GM23338 (cell line): ENCODE data around the gene MYL11. TPM values are rescaled to one million over a fixed set of nuclear protein-coding genes. Genes with fewer than 3 reads are reported as not detected.

Experiments used
- ATAC-seq: fragments of 200-7000 bp; cut with Tn5 transposase; 3 replicates; pipeline ENCODE4 v1.9.1; 2020
- DNase-seq: peaks from one replicate; pipeline ENCODE4 v3.0.0-alpha.2; 2015; ENCODE audit warnings: low spot score
- H2AFZ ChIP-seq: fragments of 200-600 bp; sonication (generic); 2 replicates; pipeline ENCODE4 v1.8.0; 2016; ENCODE audit warnings: antibody characterized with exemption, mild to moderate bottlenecking, moderate library complexity
- H3F3A ChIP-seq: fragments of 200-600 bp; sonication (generic); replicated peaks from 2 replicates; pipeline ENCODE4 v1.8.0; 2017; ENCODE audit warnings: antibody characterized with exemption, mixed run types, low read depth
- H3K27ac ChIP-seq: fragments of 200-600 bp; sonication (generic); 2 replicates; pipeline ENCODE4 v1.6.1; 2016; ENCODE audit warnings: low read depth
- H3K27me3 ChIP-seq: fragments of 200-600 bp; sonication (generic); 2 replicates; pipeline ENCODE4 v1.8.0; 2016; ENCODE audit warnings: mild to moderate bottlenecking, mixed run types, moderate library complexity; ENCODE audit not compliant: insufficient read depth
- H3K36me3 ChIP-seq: fragments of 200-600 bp; sonication (generic); 2 replicates; pipeline ENCODE4 v1.8.0; 2016; ENCODE audit warnings: mild to moderate bottlenecking; ENCODE audit not compliant: insufficient read depth
- H3K4me1 ChIP-seq: fragments of 200-600 bp; sonication (generic); 2 replicates; pipeline ENCODE4 v1.8.0; 2016; ENCODE audit warnings: mild to moderate bottlenecking, moderate library complexity; ENCODE audit not compliant: insufficient read depth
- H3K4me2 ChIP-seq: fragments of 200-600 bp; sonication (generic); 2 replicates; pipeline ENCODE4 v1.7.1; 2017; ENCODE audit warnings: mixed run types
- H3K4me3 ChIP-seq: fragments of 200-600 bp; sonication (generic); 2 replicates; pipeline ENCODE4 v1.6.1; 2016; ENCODE audit warnings: mixed run types
- H3K79me2 ChIP-seq: fragments of 200-600 bp; sonication (generic); replicated peaks from 2 replicates; pipeline ENCODE4 v1.8.0; 2017; ENCODE audit warnings: mild to moderate bottlenecking; ENCODE audit not compliant: insufficient read depth
- H3K9me2 ChIP-seq: fragments of 200-600 bp; sonication (generic); 2 replicates; pipeline ENCODE4 v1.8.0; 2017; ENCODE audit not compliant: insufficient read depth
- H4K20me1 ChIP-seq: fragments of 200-600 bp; sonication (generic); replicated peaks from 2 replicates; pipeline ENCODE4 v1.8.0; 2017; ENCODE audit warnings: mild to moderate bottlenecking; ENCODE audit not compliant: insufficient read depth
- H3K27ac Mint-ChIP-seq: 2 replicates; pipeline ENCODE4 v1.8.0; 2020; ENCODE audit warnings: inconsistent platforms, mild to moderate bottlenecking, moderate library complexity, mixed read lengths
- H3K27me3 Mint-ChIP-seq: 3 replicates; pipeline ENCODE4 v1.8.0; 2022; ENCODE audit warnings: low read depth, mild to moderate bottlenecking, moderate library complexity, mixed read lengths, inconsistent platforms; ENCODE audit not compliant: insufficient read depth, poor library complexity
- H3K36me3 Mint-ChIP-seq: 3 replicates; pipeline ENCODE4 v1.8.0; 2021; ENCODE audit warnings: low read depth, mild to moderate bottlenecking, inconsistent platforms, moderate library complexity, mixed read lengths
- H3K4me1 Mint-ChIP-seq: 3 replicates; pipeline ENCODE4 v1.8.0; 2020; ENCODE audit warnings: mild to moderate bottlenecking, inconsistent platforms, mixed read lengths
- H3K4me3 Mint-ChIP-seq: 3 replicates; pipeline ENCODE4 v1.8.0; 2021; ENCODE audit warnings: moderate library complexity, mild to moderate bottlenecking, inconsistent platforms, mixed read lengths
- H3K9me3 Mint-ChIP-seq: 3 replicates; pipeline ENCODE4 v1.8.0; 2020; ENCODE audit warnings: moderate library complexity, mild to moderate bottlenecking, inconsistent platforms, mixed read lengths
- CTCF ChIP-seq, 2 experiments: fragments of 200-600 bp in 1 of 2; sonication (generic) in 1 of 2; conservative IDR thresholded peaks; 2 replicates each; pipeline versions ENCODE4 v1.5.1 to v1.6.1; 2016 to 2017; ENCODE audit warnings: antibody characterized with exemption in 2 of 2, low read depth in 2 of 2, mild to moderate bottlenecking in 2 of 2, moderate library complexity in 1 of 2
- EZH2 ChIP-seq: fragments of 200-600 bp; sonication (generic); IDR thresholded peaks from one replicate; pipeline ENCODE4 v1.8.0; 2017; ENCODE audit warnings: antibody characterized with exemption, mild to moderate bottlenecking, low read depth; ENCODE audit not compliant: unreplicated experiment
- EZH2phosphoT487 ChIP-seq: fragments of 200-600 bp; sonication (generic); IDR thresholded peaks from one replicate; pipeline ENCODE4 v1.8.1; 2018; ENCODE audit warnings: antibody characterized with exemption; ENCODE audit not compliant: unreplicated experiment
- JUNB ChIP-seq: IDR thresholded peaks from one replicate; pipeline ENCODE4 v1.6.1; 2016; ENCODE audit warnings: antibody characterized with exemption; ENCODE audit not compliant: unreplicated experiment
- NANOG ChIP-seq: IDR thresholded peaks from 2 replicates; pipeline ENCODE4 v1.6.1; 2016; ENCODE audit warnings: antibody characterized with exemption, borderline replicate concordance
- ZNF114 ChIP-seq: fragments of 250-450 bp; sonication (Bioruptor Pico); IDR thresholded peaks from 2 replicates; pipeline ENCODE4 v1.5.0; 2020; ENCODE audit warnings: mild to moderate bottlenecking, moderate library complexity
- ZNF331 ChIP-seq: fragments of 250-450 bp; sonication (Bioruptor Pico); IDR thresholded peaks from 2 replicates; pipeline ENCODE4 v1.5.0; 2020; ENCODE audit warnings: low read depth, mild to moderate bottlenecking, moderate library complexity
- polyA plus RNA-seq: library from polyadenylated mRNA; unstranded; fragments of >200 nt; fragmentation: Nextera tagmentation; extraction: Ambion mirVana; gene quantifications from 2 replicates; pipeline ENCODE4 v1.2.1, GENCODE V29; 2016
- total RNA-seq: library from RNA; depleted of rRNA; stranded (reverse); fragments of >200 nt; shearing (Covaris generic); gene quantifications from 2 replicates; pipeline ENCODE4 v1.2.3, GENCODE V29; 2014
- TF ChIP-seq, protein P1 (sequence below): IDR thresholded peaks from one replicate; pipeline ENCODE4 v1.6.1; 2018; ENCODE audit warnings: antibody characterized with exemption; ENCODE audit not compliant: unreplicated experiment

Gene MYL11
- total and polyA plus RNA-seq, 2 experiments from 2014 or later: 3.5 TPM; not detected in 1

DNA sequence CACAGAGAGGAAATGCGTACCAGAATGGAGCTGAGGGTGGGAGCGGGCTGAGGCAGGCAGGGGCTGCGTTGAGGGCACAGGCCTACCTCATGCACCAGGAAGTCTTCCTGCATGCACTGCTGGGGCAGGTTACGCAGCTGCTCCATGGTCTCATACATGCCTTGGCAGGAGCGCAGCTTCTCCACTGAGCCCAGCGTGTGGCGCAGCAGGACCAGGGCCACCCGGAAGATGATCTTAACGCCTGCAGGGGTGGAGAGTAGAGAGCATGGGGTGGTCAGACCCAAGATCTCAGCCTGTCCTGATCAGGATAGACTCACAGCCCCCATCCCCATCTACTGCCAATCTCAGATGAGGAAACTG is 16.0 kb upstream of the MYL11 start:
- Histone ChIP-seq H3K4me2 (no peak overlapping the region), H2AFZ (no peak overlapping the region), H3K4me3 (no peak overlapping the region), H3F3A (0 out of 2 replicates have a peak, but pooled peaks cover 3% of the 10 kb centered on the region), H3K9me2 (no peaks in the 10 kb centered on the region), H3K36me3 (no peaks in the 10 kb centered on the region), H3K4me1 (peaks cover 3% of the 10 kb centered on the region), H3K27me3 (no peaks in the 10 kb centered on the region), H3K27ac (no peak overlapping the region), H3K79me2 (peaks cover 15% of the 10 kb centered on the region), H4K20me1 (peaks cover 4% of the 10 kb centered on the region; the same call in 1 of the 2 replicates)
- ATAC-seq (no peak), DNase-seq (no peak)
- peaks cover 23% of the 10 kb centered on the region for H3K27me3 Mint-ChIP-seq
- H3K4me1 Mint-ChIP-seq: peaks cover 31% of the 10 kb centered on the region
- H3K27ac Mint-ChIP-seq: no peak overlapping the region
- H3K9me3 Mint-ChIP-seq: peaks cover 4% of the 10 kb centered on the region; the same call in 2 of the 3 replicates
- H3K4me3 Mint-ChIP-seq: no peak overlapping the region
- peaks cover 40% of the 10 kb centered on the region for H3K36me3 Mint-ChIP-seq
- TF ChIP-seq CTCF (conservative IDR thresholded peaks at IDR 0.05; ENCODE audit: low read depth in 2 of 2) (peak in 1 of 2 experiments; percentile 18; a peak in 2 of 4 replicates), ZNF331 (no peak)

GRCh38 chr16:30358990-30359870 is 15.4 kb upstream of the MYL11 start:
- Mint-ChIP-seq H3K9me3 (peaks cover 4% of the 10 kb centered on the region; the same call in 2 of the 3 replicates), H3K4me1 (peaks cover 29% of the 10 kb centered on the region), H3K36me3 (peaks cover 34% of the 10 kb centered on the region), H3K4me3 (no peak overlapping the region), H3K27ac (no peak overlapping the region), H3K27me3 (peaks cover 23% of the 10 kb centered on the region)
- Histone ChIP-seq H3K27me3 (no peaks in the 10 kb centered on the region), H3K79me2 (peaks cover 11% of the 10 kb centered on the region), H3K4me2 (no peak overlapping the region), H3K4me1 (peaks cover 3% of the 10 kb centered on the region; the same call in 1 of the 2 replicates), H3K36me3 (no peaks in the 10 kb centered on the region), H2AFZ (no peak overlapping the region), H3F3A (0 out of 2 replicates have a peak, but pooled peaks cover 3% of the 10 kb centered on the region), H3K9me2 (no peaks in the 10 kb centered on the region), H3K4me3 (no peak overlapping the region), H3K27ac (no peak overlapping the region), H4K20me1 (peaks cover 4% of the 10 kb centered on the region; the same call in 1 of the 2 replicates)
- TF ChIP-seq JUNB (no peak), CTCF (conservative IDR thresholded peaks at IDR 0.05; ENCODE audit: low read depth in 2 of 2) (peak in 1 of 2 experiments; percentile 51; a peak in 2 of 4 replicates)
- ATAC-seq (no peak; the same call in 2 of the 3 replicates), DNase-seq (peak; percentile 57)

DNA sequence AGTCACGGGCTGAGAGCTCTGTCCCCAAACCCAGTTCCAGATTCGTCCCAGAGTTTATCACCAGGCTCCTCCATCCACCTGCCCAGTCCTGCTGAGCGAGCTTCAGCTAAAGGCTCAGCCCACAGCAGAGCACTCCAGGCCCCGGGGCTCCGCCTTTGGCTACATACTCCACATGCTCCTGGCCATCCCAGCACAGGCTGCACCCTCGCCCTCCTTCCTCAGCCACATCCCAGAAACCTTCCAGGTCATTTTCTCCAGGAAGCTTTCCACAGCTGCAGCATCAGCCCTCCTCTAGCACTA is 14.8 kb upstream of the MYL11 start:
- H3K9me2 ChIP-seq: no peaks in the 10 kb centered on the region
- H3F3A ChIP-seq: no peaks in the 10 kb centered on the region
- H3K4me1 Mint-ChIP-seq: peaks cover 25% of the 10 kb centered on the region
- H3K79me2 ChIP-seq: peaks cover 5% of the 10 kb centered on the region
- no peak overlapping the region for H3K4me3 ChIP-seq
- H4K20me1 ChIP-seq: peaks cover 4% of the 10 kb centered on the region; the same call in 1 of the 2 replicates
- no peak overlapping the region for H3K27ac ChIP-seq
- peaks cover 3% of the 10 kb centered on the region; the same call in 1 of the 2 replicates for H3K4me1 ChIP-seq
- no peak overlapping the region for H3K27ac Mint-ChIP-seq
- H3K4me2 ChIP-seq: no peak overlapping the region
- no peaks in the 10 kb centered on the region for H3K36me3 ChIP-seq
- H3K4me3 Mint-ChIP-seq: no peak overlapping the region
- no peak overlapping the region for H2AFZ ChIP-seq
- ATAC-seq: no peak
- H3K9me3 Mint-ChIP-seq: no peaks in the 10 kb centered on the region; the same call in 1 of the 3 replicates
- H3K27me3 ChIP-seq: no peaks in the 10 kb centered on the region
- DNase-seq: no peak
- H3K36me3 Mint-ChIP-seq: peaks cover 29% of the 10 kb centered on the region
- H3K27me3 Mint-ChIP-seq: peaks cover 18% of the 10 kb centered on the region
- TF ChIP-seq, protein P1, sequence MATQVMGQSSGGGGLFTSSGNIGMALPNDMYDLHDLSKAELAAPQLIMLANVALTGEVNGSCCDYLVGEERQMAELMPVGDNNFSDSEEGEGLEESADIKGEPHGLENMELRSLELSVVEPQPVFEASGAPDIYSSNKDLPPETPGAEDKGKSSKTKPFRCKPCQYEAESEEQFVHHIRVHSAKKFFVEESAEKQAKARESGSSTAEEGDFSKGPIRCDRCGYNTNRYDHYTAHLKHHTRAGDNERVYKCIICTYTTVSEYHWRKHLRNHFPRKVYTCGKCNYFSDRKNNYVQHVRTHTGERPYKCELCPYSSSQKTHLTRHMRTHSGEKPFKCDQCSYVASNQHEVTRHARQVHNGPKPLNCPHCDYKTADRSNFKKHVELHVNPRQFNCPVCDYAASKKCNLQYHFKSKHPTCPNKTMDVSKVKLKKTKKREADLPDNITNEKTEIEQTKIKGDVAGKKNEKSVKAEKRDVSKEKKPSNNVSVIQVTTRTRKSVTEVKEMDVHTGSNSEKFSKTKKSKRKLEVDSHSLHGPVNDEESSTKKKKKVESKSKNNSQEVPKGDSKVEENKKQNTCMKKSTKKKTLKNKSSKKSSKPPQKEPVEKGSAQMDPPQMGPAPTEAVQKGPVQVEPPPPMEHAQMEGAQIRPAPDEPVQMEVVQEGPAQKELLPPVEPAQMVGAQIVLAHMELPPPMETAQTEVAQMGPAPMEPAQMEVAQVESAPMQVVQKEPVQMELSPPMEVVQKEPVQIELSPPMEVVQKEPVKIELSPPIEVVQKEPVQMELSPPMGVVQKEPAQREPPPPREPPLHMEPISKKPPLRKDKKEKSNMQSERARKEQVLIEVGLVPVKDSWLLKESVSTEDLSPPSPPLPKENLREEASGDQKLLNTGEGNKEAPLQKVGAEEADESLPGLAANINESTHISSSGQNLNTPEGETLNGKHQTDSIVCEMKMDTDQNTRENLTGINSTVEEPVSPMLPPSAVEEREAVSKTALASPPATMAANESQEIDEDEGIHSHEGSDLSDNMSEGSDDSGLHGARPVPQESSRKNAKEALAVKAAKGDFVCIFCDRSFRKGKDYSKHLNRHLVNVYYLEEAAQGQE: no peak
- TF ChIP-seq JUNB (no peak), EZH2 (no peak), NANOG (no peak), EZH2phosphoT487 (no peak), ZNF114 (CRISPR knock-in tag) (no peak), ZNF331 (no peak)
